WTC11 (cell line): ENCODE data around the gene EGFR. TPM values are rescaled to one million over a fixed set of nuclear protein-coding genes. Genes with fewer than 3 reads are reported as not detected.

Source experiments
- ATAC-seq: fragments of 200-7000 bp; cut with Tn5 transposase; 2 replicates; pipeline ENCODE4 v1.10.0; 2021; ENCODE audit warnings: mild to moderate bottlenecking, moderate library complexity
- CTCF ChIA-PET: fragments of 300-600 bp; sonication (Branson Sonifier 250); formaldehyde crosslinking; loops from one replicate; lab custom pipeline; 2021; ENCODE audit warnings: antibody characterized with exemption; lab: Charles Lee
- POLR2A ChIA-PET: fragments of 350-600 bp; sonication (Branson Sonifier 250); formaldehyde crosslinking; loops from one replicate; lab custom pipeline; 2021; ENCODE audit warnings: antibody characterized with exemption; lab: Charles Lee
- DNase-seq: peaks from one replicate; pipeline ENCODE4 v3.0.0; 2021; ENCODE audit warnings: low spot score
- H3K27ac Mint-ChIP-seq: 2 replicates; pipeline ENCODE4 v1.8.0; 2021; ENCODE audit warnings: mixed read lengths
- H3K27me3 Mint-ChIP-seq: 2 replicates; pipeline ENCODE4 v1.8.0; 2021; ENCODE audit warnings: low read depth, mild to moderate bottlenecking, moderate library complexity, mixed read lengths
- H3K36me3 Mint-ChIP-seq: 2 replicates; pipeline ENCODE4 v1.8.0; 2021; ENCODE audit warnings: mixed read lengths
- H3K4me1 Mint-ChIP-seq: 2 replicates; pipeline ENCODE4 v1.8.0; 2022; ENCODE audit warnings: mixed read lengths
- H3K4me3 Mint-ChIP-seq: 2 replicates; pipeline ENCODE4 v1.8.0; 2021; ENCODE audit warnings: mild to moderate bottlenecking, moderate library complexity, mixed read lengths
- H3K9me3 Mint-ChIP-seq: 2 replicates; pipeline ENCODE4 v1.8.0; 2021; ENCODE audit warnings: mixed read lengths
- FOXP1 ChIP-seq: sonication (generic); formaldehyde crosslinking; IDR thresholded peaks from 2 replicates; pipeline ENCODE4 v1.8.0; 2022; ENCODE audit warnings: missing genetic modification reagents, mild to moderate bottlenecking, moderate library complexity, borderline replicate concordance
- JUN ChIP-seq: sonication (generic); formaldehyde crosslinking; IDR thresholded peaks from 2 replicates; pipeline ENCODE4 v1.8.0; 2023; ENCODE audit warnings: mild to moderate bottlenecking, missing genetic modification reagents
- KAT7 ChIP-seq: sonication (generic); formaldehyde crosslinking; IDR thresholded peaks from 2 replicates; pipeline ENCODE4 v1.8.1; 2023; ENCODE audit warnings: missing genetic modification reagents, mild to moderate bottlenecking, borderline replicate concordance
- MYBL2 ChIP-seq: sonication (generic); formaldehyde crosslinking; IDR thresholded peaks from 2 replicates; pipeline ENCODE4 v1.8.1; 2023; ENCODE audit warnings: mild to moderate bottlenecking, moderate library complexity, missing genetic modification reagents
- NFYB ChIP-seq: sonication (generic); formaldehyde crosslinking; conservative IDR thresholded peaks from 2 replicates; pipeline ENCODE4 v1.8.0; 2022; ENCODE audit warnings: low read depth, missing genetic modification reagents
- SP1 ChIP-seq: sonication (generic); formaldehyde crosslinking; conservative IDR thresholded peaks from 2 replicates; pipeline ENCODE4 v1.8.1; 2022; ENCODE audit warnings: missing genetic modification reagents
- TEAD1 ChIP-seq: sonication (generic); formaldehyde crosslinking; IDR thresholded peaks from 2 replicates; pipeline ENCODE4 v1.8.0; 2022; ENCODE audit warnings: mild to moderate bottlenecking, missing genetic modification reagents
- TEAD4 ChIP-seq: sonication (generic); formaldehyde crosslinking; IDR thresholded peaks from 2 replicates; pipeline ENCODE4 v1.8.0; 2022; ENCODE audit warnings: mild to moderate bottlenecking, missing genetic modification reagents
- ZNF396 ChIP-seq: fragments of 250-450 bp; sonication (Bioruptor Pico); IDR thresholded peaks from 2 replicates; pipeline ENCODE4 v1.8.0; 2021; ENCODE audit warnings: mild to moderate bottlenecking, moderate library complexity, borderline replicate concordance
- total RNA-seq: library from RNA; stranded (reverse); gene quantifications from 3 replicates; pipeline ENCODE4 v1.2.3, GENCODE V29; 2021
- TF ChIP-seq, protein P1 (sequence below): fragments of 200-600 bp; IDR thresholded peaks from 2 replicates; pipeline ENCODE4 v1.8.0; 2022; ENCODE audit warnings: antibody characterized with exemption
- TF ChIP-seq, protein P2 (sequence below): sonication (generic); formaldehyde crosslinking; IDR thresholded peaks from 2 replicates; pipeline ENCODE4 v1.8.1; 2022; ENCODE audit warnings: mild to moderate bottlenecking, missing genetic modification reagents, moderate library complexity, borderline replicate concordance
- TF ChIP-seq, protein P3 (sequence below): sonication (generic); formaldehyde crosslinking; IDR thresholded peaks from 2 replicates; pipeline ENCODE4 v1.8.1; 2022; ENCODE audit warnings: low read depth, missing genetic modification reagents, borderline replicate concordance
- TF ChIP-seq, protein P4 (sequence below): sonication (generic); formaldehyde crosslinking; IDR thresholded peaks from 2 replicates; pipeline ENCODE4 v1.8.0; 2023; ENCODE audit warnings: mild to moderate bottlenecking, missing genetic modification reagents
- TF ChIP-seq, protein P5 (sequence below): fragments of 250-450 bp; sonication (Bioruptor Pico); IDR thresholded peaks from 2 replicates; pipeline ENCODE4 v1.9.0; 2021; ENCODE audit warnings: mild to moderate bottlenecking
- TF ChIP-seq, protein P6 (sequence below): fragments of 250-450 bp; sonication (Bioruptor Pico); IDR thresholded peaks from 2 replicates; pipeline ENCODE4 v1.9.0; 2021; ENCODE audit warnings: mild to moderate bottlenecking, borderline replicate concordance
- TF ChIP-seq, protein P7 (sequence below): sonication (generic); formaldehyde crosslinking; IDR thresholded peaks from 2 replicates; pipeline ENCODE4 v1.8.1; 2023; ENCODE audit warnings: mild to moderate bottlenecking, missing genetic modification reagents, moderate library complexity
- TF ChIP-seq, protein P8 (sequence below): sonication (generic); formaldehyde crosslinking; IDR thresholded peaks from 2 replicates; pipeline ENCODE4 v1.8.1; 2023; ENCODE audit warnings: mild to moderate bottlenecking, moderate library complexity, missing genetic modification reagents
- TF ChIP-seq, protein P9 (sequence below): sonication (generic); formaldehyde crosslinking; IDR thresholded peaks from 2 replicates; pipeline ENCODE4 v1.8.0; 2022; ENCODE audit warnings: mild to moderate bottlenecking, missing genetic modification reagents

The EGFR gene
- total RNA-seq, 1 experiment from 2014 or later, result 5.9 TPM

DNA sequence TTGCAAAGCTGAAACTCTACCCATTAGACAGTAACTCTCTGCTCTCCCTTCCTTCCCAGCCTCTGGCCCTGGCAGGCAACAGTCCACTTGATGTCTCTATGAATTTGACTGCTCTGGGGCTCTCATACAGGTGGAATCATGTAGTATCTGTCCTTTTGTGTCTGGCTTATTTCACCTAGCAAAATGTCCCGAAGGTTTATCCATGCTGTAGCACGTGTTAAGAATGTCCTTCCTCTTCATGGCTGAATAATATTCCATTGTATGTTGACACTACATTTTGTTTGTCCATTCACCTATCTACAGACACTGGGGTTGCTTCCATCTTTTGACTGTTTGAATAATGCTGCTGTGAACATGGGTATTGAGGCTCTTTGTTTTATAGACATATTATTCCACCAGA lies 128.9 kb downstream of the EGFR start (continued):
- TF ChIP-seq, protein P1, sequence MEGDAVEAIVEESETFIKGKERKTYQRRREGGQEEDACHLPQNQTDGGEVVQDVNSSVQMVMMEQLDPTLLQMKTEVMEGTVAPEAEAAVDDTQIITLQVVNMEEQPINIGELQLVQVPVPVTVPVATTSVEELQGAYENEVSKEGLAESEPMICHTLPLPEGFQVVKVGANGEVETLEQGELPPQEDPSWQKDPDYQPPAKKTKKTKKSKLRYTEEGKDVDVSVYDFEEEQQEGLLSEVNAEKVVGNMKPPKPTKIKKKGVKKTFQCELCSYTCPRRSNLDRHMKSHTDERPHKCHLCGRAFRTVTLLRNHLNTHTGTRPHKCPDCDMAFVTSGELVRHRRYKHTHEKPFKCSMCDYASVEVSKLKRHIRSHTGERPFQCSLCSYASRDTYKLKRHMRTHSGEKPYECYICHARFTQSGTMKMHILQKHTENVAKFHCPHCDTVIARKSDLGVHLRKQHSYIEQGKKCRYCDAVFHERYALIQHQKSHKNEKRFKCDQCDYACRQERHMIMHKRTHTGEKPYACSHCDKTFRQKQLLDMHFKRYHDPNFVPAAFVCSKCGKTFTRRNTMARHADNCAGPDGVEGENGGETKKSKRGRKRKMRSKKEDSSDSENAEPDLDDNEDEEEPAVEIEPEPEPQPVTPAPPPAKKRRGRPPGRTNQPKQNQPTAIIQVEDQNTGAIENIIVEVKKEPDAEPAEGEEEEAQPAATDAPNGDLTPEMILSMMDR, result no peak
- TF ChIP-seq MYBL2 (CRISPR knock-in tag) (no peak), TEAD1 (CRISPR knock-in tag) (no peak), JUN (CRISPR knock-in tag) (no peak)
- TF ChIP-seq, protein P2, sequence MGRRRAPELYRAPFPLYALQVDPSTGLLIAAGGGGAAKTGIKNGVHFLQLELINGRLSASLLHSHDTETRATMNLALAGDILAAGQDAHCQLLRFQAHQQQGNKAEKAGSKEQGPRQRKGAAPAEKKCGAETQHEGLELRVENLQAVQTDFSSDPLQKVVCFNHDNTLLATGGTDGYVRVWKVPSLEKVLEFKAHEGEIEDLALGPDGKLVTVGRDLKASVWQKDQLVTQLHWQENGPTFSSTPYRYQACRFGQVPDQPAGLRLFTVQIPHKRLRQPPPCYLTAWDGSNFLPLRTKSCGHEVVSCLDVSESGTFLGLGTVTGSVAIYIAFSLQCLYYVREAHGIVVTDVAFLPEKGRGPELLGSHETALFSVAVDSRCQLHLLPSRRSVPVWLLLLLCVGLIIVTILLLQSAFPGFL (CRISPR knock-in tag), result no peak
- TF ChIP-seq, all 79 proteins: peak for 0

DNA sequence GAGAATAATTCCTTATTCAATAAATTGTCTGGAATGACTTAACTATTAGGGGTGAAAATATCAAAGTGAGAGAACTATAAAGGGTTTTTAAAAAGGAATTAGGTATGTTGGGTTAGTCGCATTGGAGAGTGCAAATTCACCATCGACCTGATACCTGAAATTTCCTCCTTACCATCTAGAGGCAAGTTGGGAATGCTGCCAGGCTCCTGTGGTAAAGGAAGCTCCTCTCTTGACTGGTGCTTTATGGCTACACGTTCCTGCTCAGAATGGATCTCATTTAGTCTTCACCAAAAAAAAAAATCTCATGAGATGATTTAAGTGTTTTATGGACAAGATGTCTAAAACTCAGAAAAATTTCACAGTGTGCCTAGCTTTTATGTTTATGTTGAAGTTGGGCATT lies 129.8 kb downstream of the EGFR start:
- H3K4me3 Mint-ChIP-seq, result no peak overlapping the region

More for the DNA sequence above, 129.8 kb downstream of the EGFR start:
- Mint-ChIP-seq H3K27ac (no peak overlapping the region), H3K4me1 (peaks cover 11% of the 10 kb centered on the region), H3K36me3 (no peaks in the 10 kb centered on the region), H3K27me3 (no peaks in the 10 kb centered on the region), H3K9me3 (peaks cover 5% of the 10 kb centered on the region)
- no peak for DNase-seq
- TF ChIP-seq, protein P3, sequence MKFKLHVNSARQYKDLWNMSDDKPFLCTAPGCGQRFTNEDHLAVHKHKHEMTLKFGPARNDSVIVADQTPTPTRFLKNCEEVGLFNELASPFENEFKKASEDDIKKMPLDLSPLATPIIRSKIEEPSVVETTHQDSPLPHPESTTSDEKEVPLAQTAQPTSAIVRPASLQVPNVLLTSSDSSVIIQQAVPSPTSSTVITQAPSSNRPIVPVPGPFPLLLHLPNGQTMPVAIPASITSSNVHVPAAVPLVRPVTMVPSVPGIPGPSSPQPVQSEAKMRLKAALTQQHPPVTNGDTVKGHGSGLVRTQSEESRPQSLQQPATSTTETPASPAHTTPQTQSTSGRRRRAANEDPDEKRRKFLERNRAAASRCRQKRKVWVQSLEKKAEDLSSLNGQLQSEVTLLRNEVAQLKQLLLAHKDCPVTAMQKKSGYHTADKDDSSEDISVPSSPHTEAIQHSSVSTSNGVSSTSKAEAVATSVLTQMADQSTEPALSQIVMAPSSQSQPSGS (CRISPR knock-in tag), result no peak
- TF ChIP-seq FOXP1, result no peak
- no peak for TF ChIP-seq NFYB (CRISPR knock-in tag)
- TF ChIP-seq, protein P4, sequence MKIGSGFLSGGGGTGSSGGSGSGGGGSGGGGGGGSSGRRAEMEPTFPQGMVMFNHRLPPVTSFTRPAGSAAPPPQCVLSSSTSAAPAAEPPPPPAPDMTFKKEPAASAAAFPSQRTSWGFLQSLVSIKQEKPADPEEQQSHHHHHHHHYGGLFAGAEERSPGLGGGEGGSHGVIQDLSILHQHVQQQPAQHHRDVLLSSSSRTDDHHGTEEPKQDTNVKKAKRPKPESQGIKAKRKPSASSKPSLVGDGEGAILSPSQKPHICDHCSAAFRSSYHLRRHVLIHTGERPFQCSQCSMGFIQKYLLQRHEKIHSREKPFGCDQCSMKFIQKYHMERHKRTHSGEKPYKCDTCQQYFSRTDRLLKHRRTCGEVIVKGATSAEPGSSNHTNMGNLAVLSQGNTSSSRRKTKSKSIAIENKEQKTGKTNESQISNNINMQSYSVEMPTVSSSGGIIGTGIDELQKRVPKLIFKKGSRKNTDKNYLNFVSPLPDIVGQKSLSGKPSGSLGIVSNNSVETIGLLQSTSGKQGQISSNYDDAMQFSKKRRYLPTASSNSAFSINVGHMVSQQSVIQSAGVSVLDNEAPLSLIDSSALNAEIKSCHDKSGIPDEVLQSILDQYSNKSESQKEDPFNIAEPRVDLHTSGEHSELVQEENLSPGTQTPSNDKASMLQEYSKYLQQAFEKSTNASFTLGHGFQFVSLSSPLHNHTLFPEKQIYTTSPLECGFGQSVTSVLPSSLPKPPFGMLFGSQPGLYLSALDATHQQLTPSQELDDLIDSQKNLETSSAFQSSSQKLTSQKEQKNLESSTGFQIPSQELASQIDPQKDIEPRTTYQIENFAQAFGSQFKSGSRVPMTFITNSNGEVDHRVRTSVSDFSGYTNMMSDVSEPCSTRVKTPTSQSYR (CRISPR knock-in tag), result no peak
- no peak for TF ChIP-seq SP1 (CRISPR knock-in tag)
- TF ChIP-seq, protein P5, sequence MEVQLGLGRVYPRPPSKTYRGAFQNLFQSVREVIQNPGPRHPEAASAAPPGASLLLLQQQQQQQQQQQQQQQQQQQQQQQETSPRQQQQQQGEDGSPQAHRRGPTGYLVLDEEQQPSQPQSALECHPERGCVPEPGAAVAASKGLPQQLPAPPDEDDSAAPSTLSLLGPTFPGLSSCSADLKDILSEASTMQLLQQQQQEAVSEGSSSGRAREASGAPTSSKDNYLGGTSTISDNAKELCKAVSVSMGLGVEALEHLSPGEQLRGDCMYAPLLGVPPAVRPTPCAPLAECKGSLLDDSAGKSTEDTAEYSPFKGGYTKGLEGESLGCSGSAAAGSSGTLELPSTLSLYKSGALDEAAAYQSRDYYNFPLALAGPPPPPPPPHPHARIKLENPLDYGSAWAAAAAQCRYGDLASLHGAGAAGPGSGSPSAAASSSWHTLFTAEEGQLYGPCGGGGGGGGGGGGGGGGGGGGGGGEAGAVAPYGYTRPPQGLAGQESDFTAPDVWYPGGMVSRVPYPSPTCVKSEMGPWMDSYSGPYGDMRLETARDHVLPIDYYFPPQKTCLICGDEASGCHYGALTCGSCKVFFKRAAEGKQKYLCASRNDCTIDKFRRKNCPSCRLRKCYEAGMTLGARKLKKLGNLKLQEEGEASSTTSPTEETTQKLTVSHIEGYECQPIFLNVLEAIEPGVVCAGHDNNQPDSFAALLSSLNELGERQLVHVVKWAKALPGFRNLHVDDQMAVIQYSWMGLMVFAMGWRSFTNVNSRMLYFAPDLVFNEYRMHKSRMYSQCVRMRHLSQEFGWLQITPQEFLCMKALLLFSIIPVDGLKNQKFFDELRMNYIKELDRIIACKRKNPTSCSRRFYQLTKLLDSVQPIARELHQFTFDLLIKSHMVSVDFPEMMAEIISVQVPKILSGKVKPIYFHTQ (CRISPR knock-in tag), result no peak
- TF ChIP-seq TEAD4 (CRISPR knock-in tag), result no peak
- no peak for TF ChIP-seq ZNF396 (CRISPR knock-in tag)
- TF ChIP-seq, protein P6, sequence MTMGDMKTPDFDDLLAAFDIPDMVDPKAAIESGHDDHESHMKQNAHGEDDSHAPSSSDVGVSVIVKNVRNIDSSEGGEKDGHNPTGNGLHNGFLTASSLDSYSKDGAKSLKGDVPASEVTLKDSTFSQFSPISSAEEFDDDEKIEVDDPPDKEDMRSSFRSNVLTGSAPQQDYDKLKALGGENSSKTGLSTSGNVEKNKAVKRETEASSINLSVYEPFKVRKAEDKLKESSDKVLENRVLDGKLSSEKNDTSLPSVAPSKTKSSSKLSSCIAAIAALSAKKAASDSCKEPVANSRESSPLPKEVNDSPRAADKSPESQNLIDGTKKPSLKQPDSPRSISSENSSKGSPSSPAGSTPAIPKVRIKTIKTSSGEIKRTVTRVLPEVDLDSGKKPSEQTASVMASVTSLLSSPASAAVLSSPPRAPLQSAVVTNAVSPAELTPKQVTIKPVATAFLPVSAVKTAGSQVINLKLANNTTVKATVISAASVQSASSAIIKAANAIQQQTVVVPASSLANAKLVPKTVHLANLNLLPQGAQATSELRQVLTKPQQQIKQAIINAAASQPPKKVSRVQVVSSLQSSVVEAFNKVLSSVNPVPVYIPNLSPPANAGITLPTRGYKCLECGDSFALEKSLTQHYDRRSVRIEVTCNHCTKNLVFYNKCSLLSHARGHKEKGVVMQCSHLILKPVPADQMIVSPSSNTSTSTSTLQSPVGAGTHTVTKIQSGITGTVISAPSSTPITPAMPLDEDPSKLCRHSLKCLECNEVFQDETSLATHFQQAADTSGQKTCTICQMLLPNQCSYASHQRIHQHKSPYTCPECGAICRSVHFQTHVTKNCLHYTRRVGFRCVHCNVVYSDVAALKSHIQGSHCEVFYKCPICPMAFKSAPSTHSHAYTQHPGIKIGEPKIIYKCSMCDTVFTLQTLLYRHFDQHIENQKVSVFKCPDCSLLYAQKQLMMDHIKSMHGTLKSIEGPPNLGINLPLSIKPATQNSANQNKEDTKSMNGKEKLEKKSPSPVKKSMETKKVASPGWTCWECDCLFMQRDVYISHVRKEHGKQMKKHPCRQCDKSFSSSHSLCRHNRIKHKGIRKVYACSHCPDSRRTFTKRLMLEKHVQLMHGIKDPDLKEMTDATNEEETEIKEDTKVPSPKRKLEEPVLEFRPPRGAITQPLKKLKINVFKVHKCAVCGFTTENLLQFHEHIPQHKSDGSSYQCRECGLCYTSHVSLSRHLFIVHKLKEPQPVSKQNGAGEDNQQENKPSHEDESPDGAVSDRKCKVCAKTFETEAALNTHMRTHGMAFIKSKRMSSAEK (CRISPR knock-in tag), result no peak
- TF ChIP-seq, protein P7, sequence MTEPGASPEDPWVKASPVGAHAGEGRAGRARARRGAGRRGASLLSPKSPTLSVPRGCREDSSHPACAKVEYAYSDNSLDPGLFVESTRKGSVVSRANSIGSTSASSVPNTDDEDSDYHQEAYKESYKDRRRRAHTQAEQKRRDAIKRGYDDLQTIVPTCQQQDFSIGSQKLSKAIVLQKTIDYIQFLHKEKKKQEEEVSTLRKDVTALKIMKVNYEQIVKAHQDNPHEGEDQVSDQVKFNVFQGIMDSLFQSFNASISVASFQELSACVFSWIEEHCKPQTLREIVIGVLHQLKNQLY (CRISPR knock-in tag), result no peak
- TF ChIP-seq, protein P8, sequence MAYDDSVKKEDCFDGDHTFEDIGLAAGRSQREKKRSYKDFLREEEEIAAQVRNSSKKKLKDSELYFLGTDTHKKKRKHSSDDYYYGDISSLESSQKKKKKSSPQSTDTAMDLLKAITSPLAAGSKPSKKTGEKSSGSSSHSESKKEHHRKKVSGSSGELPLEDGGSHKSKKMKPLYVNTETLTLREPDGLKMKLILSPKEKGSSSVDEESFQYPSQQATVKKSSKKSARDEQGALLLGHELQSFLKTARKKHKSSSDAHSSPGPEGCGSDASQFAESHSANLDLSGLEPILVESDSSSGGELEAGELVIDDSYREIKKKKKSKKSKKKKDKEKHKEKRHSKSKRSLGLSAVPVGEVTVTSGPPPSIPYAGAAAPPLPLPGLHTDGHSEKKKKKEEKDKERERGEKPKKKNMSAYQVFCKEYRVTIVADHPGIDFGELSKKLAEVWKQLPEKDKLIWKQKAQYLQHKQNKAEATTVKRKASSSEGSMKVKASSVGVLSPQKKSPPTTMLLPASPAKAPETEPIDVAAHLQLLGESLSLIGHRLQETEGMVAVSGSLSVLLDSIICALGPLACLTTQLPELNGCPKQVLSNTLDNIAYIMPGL, result no peak
- TF ChIP-seq, protein P9, sequence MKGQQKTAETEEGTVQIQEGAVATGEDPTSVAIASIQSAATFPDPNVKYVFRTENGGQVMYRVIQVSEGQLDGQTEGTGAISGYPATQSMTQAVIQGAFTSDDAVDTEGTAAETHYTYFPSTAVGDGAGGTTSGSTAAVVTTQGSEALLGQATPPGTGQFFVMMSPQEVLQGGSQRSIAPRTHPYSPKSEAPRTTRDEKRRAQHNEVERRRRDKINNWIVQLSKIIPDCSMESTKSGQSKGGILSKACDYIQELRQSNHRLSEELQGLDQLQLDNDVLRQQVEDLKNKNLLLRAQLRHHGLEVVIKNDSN (CRISPR knock-in tag), result no peak
- TF ChIP-seq KAT7 (CRISPR knock-in tag), result no peak
- ChIA-PET CTCF (interaction anchor here (1.0 kb wide), 1 partner anchor 107 kb away, joined by 3 read pairs; no protein-coding TSS in a partner anchor), POLR2A (no interaction called here)
- ATAC-seq, result no peak
